GM19099 (cell line): Measurements from ENCODE around the gene CYP24A1.

Experiments
- POLR2A ChIP-seq: IDR thresholded peaks from 3 replicates; pipeline ENCODE4 v1.6.1; 2011; ENCODE audit warnings: low read depth; ENCODE audit not compliant: insufficient read length; ENCODE audit errors: extremely low read depth

The CYP24A1 gene

DNA sequence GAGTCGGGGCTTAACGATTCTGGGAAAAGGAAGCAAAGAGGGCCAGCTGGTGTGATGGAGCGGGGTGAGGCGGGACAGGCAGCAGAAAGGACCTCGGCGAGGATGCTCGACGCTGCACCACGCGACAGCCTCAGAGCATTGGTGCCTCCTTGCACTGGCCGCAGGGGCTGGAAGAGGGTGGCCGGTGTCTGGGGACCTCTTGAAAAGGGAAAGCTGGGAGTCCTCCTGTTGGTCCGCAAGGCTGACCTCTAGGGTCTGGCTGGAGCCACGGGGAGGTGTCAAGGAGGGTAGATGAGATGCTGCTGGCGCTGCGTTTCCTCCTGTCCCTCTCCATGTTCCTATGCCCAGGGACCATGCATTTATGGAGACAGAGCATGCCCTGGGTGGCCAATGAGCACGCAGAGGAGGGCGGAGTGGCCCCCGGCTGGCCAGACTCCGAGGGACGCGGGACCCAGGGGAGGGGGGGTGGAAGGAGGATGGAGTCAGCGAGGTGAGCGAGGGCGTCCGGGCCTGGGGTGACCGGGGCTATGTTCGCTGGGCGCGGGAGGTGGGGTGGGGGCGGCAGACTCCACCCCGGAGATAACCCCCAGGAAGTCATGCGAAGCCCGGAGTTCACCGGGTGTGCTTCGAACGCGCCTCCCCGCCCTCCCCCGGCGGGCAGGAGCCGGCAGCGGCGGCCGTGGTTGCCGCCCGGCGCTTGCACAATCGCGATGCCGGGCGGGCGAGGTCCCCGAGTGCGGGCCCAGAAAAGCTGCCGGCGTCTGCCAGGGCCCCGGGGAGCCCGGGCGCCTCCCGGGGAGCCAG, at the start of gene CYP24A1:
Gene CYP24A1 (minus strand): TSS at position 334 of the 804 bp plus-strand sequence. CDS start 407 bp downstream, outside the sequence.
- TF ChIP-seq POLR2A: no peak

DNA sequence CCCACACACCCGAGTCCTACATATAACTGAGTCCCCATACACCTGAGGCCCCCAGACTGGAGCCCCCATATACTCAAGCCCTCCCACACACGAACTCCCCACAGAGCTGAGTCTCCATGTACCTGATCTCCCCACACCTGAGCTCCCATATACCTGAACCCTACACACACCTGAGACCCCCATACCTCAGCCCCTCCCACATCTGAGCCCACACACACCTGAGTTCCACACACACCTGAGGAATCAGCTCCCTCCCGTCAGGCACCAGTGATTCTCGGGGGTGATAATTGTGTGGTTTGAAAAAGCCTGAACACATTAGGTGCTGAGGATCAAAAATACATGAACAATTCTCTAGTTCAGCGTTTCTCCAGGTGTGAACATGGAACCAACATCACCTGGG, 49.5 kb upstream of the CYP24A1 start:
- no peak for TF ChIP-seq POLR2A

DNA sequence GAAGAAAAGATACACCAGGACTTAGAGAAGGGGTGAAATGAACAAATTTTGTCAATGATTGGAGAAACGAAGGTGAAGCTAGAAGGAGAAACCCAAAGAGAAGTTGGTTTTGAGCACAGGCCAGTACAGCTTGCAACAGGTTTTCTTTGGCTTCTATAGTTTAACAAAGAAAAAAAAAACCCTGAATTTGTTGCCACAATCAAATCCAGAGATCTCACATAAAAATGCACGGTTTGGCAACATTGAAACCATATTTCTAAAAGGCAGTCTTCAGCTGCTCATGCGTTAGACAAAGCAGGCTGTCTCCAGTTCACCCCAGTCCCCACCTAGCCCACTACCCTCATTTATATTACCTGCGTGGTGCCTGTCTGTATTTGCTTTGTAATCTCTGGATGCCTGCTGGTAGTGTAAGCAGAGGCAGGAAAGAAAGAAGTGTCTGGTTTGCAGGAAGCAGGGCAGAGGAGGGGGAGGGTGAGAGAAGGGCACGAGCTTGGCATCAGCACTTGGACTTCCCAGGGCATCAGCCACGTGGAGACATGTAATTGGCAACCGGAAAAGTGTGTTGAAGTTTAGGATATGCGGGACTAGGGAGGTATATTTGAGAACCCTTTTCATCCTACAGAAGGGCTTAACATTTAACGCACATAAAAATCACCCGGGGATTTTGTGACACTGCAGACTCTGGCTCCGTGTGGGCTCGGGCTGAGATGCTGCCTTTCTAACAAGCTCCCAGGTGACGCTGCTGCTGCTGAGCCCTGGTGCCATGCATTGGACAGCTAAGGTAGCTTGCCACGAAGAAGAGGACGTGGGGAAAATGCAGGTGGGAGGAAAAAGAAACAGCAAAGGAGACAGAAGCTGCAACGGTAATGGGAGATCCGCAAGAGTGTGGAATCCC, 48.5 kb upstream of the CYP24A1 start:
- TF ChIP-seq POLR2A: no peak

- TF ChIP-seq POLR2A: no peak
These were observed 47.6 kb upstream of the CYP24A1 start for GRCh38 chr20:54221353-54221752.

GRCh38 chr20:54220722-54221121, 46.9 kb upstream of the CYP24A1 start:
- TF ChIP-seq POLR2A: no peak

DNA sequence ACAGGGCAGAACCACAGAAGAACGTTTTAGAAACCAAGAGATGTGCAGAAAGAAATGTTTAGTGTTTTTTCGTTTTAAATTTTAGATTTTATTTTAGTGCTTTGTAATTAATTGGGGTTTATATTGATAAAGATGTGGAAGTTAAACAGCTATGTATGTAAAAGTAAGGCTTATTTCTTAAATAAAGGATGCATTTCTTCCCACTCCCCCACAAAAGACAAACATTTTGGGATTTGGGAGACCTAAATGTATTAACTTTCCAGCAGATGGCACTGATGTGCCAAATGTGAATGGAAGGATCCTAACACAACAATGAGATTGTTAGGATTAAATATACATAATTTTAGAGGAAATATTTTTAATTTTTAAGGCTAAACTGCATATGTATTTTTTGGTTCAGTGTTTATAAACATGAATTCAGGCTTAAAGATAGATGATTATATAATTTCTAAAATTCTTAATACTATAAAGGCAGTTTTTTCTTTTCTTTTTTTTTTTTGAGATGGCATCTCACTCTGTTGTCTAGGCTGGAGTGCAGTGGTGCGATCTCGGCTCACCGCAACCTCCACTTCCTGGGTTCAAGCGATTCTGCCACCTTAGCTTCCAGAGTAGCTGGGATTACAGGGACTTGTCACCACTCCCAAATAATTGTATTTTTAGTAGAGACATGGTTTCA, 46.1 kb upstream of the CYP24A1 start:
- no peak for TF ChIP-seq POLR2A

GRCh38 chr20:54218470-54218869, 44.7 kb upstream of the CYP24A1 start:
- no peak for TF ChIP-seq POLR2A

- TF ChIP-seq POLR2A: no peak
These were observed 44.0 kb upstream of the CYP24A1 start for GRCh38 chr20:54217762-54218161.

- TF ChIP-seq POLR2A: no peak
These were observed 41.5 kb upstream of the CYP24A1 start for GRCh38 chr20:54215157-54215789.

DNA sequence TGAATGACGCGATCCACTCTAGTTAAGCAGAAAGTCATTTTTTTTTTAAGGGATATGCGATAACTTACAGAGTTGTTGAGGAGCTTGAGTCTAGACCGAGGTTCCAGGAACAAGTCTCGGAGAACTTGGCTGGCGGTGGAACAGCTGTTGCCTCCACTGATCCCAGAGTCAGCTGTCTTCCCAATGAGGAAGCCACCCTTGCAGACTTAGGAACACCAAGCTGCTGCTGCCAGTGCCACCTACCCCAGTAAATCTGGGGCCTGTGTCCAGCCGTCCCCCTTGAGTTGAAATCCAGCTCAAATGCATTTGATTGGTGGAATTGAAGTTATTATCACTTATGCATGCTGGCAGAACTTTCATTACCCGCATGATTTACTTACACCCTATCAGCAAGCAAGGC, 40.8 kb upstream of the CYP24A1 start:
- no peak for TF ChIP-seq POLR2A

DNA sequence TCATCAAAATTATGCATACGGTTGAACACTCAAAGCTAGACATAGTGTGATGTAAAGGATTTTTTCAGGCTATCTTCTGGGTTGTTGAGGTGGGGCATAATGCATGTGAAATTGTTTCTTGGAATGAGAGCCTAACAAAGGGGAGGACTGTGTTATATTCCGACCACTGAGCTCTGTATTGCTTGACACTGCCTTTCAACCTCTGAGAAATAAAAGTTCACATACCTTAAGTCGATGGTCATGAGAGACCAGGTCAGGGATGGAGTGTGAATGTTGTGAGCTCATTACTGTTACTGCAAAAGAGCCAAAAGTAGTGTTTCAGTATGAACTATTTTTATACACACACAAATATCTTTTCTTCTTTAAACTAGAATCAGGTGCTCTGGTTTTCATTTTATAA, 39.1 kb upstream of the CYP24A1 start:
- TF ChIP-seq POLR2A: no peak

DNA sequence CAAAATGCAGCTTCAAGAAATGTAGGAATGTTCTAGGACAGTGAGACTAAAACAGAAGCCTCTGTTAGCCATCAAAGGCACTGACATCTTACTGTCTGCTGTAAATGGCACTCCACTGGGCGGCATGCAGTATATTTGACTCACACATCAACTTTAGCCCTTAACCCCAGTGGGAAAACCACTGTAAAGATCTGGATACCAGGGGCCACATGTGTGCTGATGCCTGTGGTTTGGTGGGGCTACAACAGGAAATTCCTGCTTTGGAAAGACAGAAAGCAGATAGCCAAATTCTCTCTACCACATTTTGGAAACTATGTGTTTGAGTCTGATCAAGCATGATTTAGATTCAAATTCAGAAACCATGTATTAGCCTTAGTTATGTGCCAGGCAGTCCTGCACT, 38.4 kb upstream of the CYP24A1 start:
- TF ChIP-seq POLR2A: no peak

GRCh38 chr20:54209216-54209813, 35.5 kb upstream of the CYP24A1 start:
- no peak for TF ChIP-seq POLR2A

- TF ChIP-seq POLR2A: no peak
These were observed 34.9 kb upstream of the CYP24A1 start for GRCh38 chr20:54208548-54209176.
